Esophagus muscularis mucosa (tissue), 4 donors: ENCODE data around the gene PPP2R5D.

ENCODE experiments used
- EP300 ChIP-seq: sonication (generic); formaldehyde crosslinking; IDR thresholded peaks from one replicate; pipeline ENCODE4 v1.6.1; 2017; ENCODE audit warnings: antibody characterized with exemption
- POLR2A ChIP-seq: fragments of 450-650 bp; IDR thresholded peaks from one replicate; pipeline ENCODE4 v1.6.1; 2017; ENCODE audit warnings: antibody characterized with exemption, moderate library complexity, mild to moderate bottlenecking, low read depth
- TF ChIP-seq, protein P1 (sequence below), 3 experiments: fragments of 200-600 bp in 2 of 3; fragments of 450-650 bp in 1 of 3; sonication (generic) in 2 of 3; IDR thresholded peaks; one replicate each; pipeline ENCODE4 v1.5.1; 2017 to 2019; ENCODE audit warnings: antibody characterized with exemption in 3 of 3, mild to moderate bottlenecking in 2 of 3, moderate library complexity in 1 of 3

DNA sequence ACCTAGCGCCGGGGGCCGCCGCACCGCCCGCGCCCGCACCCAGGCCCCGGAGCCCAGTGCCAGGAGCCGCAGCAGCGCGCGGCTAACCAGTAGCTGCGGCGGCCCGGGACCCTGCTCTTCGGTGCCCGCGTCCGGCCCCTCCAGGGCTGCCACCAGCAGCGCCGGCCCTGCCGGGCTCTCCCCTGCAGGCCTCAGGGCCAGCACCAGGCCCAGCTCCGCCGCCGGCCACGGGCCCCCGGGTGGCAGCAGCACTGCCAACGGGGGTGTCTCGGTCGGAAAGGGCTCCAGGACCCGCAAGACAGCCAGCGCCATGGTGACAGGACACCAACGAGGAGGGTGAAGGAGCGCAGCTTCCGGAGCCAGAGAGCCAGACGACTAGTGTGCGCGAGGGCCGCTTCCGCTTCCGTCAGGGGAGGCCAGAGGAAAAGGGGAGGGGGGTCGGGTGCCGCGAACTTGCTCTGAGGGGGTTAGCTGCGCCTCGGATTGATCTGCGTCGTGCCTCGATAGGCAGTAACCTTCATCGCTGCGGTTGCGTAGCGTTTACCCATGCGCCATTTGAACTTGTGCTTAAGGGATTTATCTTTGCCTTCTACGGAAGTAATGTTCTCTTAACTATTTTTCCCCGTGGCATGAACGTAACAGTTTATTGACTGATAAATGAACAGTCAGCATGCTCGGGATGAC, 5.4 kb upstream of the PPP2R5D start, which contains the start of gene PEX6:
- TF ChIP-seq POLR2A, result no peak
- TF ChIP-seq, protein P1, sequence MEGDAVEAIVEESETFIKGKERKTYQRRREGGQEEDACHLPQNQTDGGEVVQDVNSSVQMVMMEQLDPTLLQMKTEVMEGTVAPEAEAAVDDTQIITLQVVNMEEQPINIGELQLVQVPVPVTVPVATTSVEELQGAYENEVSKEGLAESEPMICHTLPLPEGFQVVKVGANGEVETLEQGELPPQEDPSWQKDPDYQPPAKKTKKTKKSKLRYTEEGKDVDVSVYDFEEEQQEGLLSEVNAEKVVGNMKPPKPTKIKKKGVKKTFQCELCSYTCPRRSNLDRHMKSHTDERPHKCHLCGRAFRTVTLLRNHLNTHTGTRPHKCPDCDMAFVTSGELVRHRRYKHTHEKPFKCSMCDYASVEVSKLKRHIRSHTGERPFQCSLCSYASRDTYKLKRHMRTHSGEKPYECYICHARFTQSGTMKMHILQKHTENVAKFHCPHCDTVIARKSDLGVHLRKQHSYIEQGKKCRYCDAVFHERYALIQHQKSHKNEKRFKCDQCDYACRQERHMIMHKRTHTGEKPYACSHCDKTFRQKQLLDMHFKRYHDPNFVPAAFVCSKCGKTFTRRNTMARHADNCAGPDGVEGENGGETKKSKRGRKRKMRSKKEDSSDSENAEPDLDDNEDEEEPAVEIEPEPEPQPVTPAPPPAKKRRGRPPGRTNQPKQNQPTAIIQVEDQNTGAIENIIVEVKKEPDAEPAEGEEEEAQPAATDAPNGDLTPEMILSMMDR (IDR thresholded peaks at IDR 0.05), result no peak
- no peak for TF ChIP-seq EP300
